ENCODE measurements around the gene CTBP2.
"Not testable (repeated sequence)": the region's sequence is repeated elsewhere in the genome, so short reads cannot be mapped to it uniquely, and the experiment has no call there.

The CTBP2 gene

GRCh38 chr10:125060482-125060825 is 99.9 kb downstream of the CTBP2 start:
- no peak for DNase-seq

DNA sequence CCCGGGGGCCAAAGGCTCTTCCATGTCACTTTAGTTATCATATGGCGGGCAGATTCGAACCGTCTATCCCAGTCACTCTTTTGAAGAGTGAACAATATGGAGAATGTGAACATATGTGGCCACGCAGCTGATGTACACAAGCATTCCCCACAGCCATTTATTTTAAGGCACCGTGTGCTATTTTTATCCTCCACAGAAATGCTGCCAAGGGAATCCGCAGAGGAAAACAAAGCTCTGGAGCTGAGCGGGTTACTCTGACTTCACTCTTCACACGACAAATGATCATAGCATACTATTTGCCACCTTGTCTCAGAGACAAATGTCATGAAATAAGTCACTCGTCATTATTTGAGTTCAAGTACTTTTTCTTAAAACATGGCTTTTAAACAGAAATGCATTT is 100.3 kb downstream of the CTBP2 start:
- DNase-seq = no peak

GRCh38 chr10:125059348-125059747 is 101.0 kb downstream of the CTBP2 start:
- not testable (repeated sequence) for DNase-seq

DNA sequence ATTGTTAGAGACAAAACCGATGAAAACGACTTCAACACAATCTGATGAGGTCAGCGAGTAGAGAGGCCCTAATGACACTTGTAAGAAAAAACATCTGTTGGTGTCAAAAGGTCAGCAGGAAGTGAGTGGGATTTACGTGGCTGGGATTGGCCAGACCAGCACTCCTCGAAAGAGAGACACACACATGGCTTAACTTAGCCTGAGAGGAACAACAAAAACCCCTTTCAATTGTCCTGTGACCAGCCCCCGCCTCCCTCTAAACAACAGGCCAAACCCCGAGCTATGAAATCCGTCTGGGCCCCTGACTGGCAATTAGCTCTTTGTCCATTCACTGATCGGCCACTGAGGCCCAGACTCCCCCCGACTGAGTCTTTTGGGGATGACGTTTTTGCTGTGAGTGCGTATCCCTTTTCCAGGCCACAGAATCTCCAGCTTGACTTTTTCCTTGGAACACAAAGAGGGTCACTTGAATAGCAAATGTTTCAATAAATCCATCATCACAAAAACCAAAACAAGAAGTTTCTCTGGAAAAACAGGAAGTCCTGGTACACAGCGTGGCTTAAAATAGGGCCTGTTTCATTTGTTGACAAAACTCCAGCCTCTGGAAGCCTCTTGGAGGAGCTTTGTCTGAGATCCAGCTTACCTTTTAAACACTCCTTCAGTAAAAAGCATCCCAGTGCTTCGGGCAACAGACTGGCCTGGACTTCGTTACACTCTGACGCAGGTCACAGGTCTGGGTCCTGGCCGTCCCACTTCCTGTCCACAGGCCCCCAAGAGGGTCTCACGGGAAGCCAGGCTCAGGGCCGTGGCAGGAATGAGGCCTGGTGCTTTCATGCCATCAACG is 103.0 kb downstream of the CTBP2 start:
- peak; percentile 29 for DNase-seq

GRCh38 chr10:125056161-125057132 is 103.9 kb downstream of the CTBP2 start:
- no peak for DNase-seq

GRCh38 chr10:125055446-125055845 is 104.9 kb downstream of the CTBP2 start:
- no peak for DNase-seq

DNA sequence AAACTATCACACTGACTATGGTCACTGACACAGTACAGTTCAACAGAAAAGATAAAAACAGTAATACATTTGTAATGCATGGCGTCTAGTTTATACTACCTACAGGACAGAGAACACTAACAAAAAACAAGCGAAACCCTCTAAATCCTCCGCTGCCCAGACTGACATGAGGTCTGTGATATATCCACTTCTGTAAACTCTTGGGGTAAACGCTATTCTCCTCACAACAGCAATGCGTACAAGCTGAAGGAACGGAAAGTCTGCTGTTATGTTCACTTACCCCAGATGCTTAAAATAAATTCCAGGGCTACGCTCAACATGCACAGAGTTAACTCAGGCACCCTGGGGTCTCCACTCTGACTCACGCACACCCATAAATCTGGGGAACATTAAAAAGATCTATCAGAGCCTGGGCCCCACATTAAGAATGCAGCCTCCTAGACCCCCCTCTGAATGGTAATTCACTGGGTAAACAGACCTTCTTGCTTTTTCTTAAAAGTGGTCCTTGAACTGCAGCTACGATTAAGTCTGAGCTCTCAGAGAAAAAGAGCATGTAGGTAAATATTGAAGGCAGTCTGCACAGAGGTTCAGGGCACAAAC is 105.6 kb downstream of the CTBP2 start:
- no peak for DNase-seq

DNA sequence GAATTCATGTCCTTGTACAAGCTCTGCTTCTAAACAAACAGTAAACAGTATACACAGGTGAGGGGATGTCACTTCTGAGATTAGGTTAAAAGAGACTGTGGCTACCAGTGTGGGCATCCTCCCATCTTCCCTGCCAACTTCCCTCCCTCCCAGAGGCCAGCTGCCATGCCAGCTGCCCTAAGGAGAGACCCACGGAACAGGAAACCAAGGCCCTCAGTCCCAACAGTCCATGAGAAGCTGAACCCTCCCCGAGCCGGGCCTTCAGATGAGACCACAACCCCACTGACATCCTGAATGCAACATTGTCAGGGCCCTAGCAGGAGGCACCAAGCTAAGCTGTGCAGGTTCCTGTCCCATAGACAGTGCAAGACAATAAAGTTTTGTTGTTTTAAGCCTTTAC is 106.1 kb downstream of the CTBP2 start:
- no peak for DNase-seq

DNA sequence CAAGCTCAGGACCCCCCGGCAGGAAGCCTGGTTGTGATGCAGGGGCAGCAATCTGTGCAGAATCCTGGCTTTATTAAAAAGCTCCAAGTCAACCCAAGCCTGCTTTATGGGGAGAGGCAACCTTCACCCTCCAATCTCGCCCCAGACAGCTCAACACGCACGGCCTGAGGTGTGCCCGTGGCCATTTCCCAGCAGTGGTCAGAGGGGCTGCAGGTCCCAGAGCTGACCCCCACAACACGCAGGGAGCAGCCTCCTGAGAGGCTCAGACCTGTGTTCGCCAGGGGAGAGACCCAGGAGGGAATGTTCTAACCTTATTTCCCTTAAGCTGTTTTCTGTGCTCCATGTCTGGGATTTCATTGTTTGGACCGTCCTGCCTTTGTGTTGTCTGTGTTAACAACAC is 108.2 kb downstream of the CTBP2 start:
- no peak for DNase-seq

GRCh38 chr10:125050383-125050782 is 110.0 kb downstream of the CTBP2 start:
- DNase-seq = no peak

- DNase-seq = no peak
Observed at GRCh38 chr10:125049216-125049881, 111.0 kb downstream of the CTBP2 start.

- no peak for DNase-seq
Observed at GRCh38 chr10:125048094-125048864, 112.1 kb downstream of the CTBP2 start.

DNA sequence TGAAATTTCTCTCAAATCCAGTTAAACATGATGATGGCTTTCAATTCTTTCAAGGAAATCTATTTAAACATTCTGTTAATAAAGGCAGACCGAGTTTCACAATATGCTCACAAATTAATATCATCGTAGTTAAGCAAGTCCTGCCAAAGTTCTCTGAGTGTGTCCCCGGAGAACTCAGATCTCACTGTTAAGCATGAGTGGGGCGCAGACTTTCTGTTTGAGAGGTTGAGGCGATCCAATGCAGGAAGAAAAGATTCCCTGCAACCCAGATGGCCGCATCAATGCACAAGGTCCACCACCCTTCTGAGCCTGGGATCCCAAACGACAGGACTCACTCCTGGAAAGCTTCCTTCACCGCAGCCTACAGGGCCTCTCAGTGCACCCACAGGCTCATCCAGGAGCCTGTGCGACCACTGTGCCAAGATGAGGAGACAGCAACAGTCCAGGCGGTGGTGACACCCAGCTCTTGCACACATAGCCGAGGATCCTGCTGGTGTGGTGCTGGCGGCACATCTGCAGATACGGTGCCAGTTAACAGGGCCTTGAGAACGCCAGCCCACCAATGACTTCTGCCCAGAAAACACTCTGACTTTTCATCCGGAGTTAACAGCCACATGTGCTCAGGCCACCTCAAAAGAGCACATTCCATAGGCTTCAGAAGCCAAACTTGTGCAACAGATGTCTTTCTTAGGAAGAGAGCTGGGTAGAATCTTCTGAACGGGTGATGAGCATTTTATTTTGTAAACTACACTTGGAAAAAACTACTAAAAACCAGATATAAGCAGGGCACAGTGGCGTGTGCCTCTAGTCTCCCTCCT is 116.3 kb downstream of the CTBP2 start:
- DNase-seq = no peak

GRCh38 chr10:125041856-125042506 is 118.4 kb downstream of the CTBP2 start:
- no peak for DNase-seq

DNA sequence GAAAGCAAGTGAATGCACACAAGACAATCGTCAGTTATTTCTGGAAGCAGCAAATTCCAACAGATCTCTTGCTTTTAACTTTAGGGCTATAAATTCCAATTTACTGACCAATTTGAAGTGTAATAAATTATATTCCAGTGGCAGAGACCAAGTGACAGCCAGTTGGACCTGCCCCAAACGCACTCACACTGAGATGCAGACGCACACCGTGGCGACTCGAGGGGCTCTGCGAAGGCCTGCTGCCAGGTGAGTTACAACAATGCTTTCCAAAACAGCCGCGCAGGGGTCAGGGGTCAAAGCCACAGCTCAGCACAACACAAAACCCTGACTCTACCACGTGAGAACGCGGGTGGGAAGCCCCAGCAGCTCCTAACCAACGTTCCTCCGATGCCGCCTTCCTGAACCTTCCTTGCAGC is 121.0 kb downstream of the CTBP2 start:
- no peak for DNase-seq

DNA sequence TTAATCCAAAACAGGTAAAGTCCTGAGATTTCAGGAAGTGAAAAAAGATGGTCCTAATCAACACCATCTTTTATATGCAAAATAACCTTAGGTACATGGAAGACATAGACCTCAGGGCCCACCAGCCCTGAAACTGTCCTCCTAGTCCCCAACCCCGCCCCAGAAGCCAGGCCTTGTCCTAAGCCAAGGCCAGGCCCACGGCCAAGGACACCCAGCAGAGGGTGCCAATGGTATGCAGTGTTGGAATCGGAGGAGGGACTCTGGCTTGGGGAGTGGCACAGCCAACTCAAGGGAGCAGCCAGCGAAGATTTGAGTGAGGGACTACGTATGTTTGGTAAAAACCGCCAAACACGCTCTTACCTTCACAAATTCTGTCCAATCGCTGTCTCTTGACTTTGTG is 121.7 kb downstream of the CTBP2 start:
- DNase-seq = no peak

GRCh38 chr10:125037145-125037877 is 123.1 kb downstream of the CTBP2 start:
- no peak for DNase-seq

DNA sequence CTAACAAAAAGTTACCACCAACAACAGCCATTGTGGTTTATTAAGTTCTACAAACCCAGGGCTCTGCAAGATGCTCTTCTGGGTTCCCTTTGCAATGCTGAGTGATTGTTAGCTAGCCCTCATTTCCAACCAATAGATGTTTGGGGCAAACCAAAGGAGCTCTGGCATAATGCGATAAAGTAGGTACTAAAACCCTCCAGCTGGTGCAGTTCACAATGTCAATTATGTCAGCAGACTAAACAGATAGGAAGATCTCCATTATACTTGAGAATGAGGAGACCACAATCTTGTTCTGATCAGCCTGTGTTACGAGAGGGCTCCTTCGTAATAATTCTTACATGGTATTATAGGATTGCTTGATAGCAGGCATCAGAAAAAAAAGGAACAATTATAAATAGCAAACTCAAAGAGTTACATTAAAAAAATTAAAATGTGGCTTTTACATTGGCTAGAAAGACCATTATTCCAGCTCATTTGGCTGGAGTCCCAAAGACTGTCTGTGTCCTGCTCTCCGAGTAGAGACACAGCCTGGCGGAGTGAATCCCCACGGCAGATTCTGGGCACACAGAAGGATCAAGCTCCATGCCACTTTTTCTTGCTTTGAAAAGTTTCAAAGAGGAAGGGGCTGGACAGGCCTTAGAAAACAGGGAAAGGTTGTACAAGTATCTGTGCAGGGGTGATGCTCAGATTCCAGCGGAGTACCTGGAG is 124.6 kb downstream of the CTBP2 start:
- no peak for DNase-seq

DNA sequence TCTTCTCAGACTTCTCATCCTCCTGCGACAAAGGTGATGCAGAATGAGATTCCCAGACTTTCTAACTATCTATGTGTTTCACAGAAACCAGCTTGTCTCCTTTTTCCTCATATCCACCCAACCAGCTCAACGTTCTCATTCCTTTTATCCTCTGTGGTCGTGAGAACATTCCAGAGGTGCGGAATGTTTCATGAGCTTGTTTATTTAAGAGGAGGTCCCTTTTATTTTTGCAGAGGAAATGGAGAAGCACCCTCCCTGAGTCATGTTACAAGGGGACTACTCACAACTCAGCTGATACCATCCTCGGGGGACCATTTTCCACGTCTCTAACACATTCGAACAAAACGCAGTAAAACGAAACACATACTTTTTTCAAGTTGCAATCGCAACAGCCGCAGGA is 125.2 kb downstream of the CTBP2 start:
- no peak for DNase-seq

Measured in NCI-H2029 treated with DMSO at 0.1 percent for 48 hours (cell line).